Neural cell (in vitro differentiated cells): Measurements from ENCODE around the gene LCE3E. TPM values are rescaled to one million over a fixed set of nuclear protein-coding genes. Genes with fewer than 3 reads are reported as not detected.

ENCODE experiments used
- H2AFZ ChIP-seq: fragments of 200-600, 300-800 bp; sonication (generic), shearing (Covaris generic); 2 replicates; pipeline ENCODE4 v1.6.0; 2014; ENCODE audit warnings: low read depth, mild to moderate bottlenecking, antibody characterized with exemption, low read length, moderate library complexity
- H3F3A ChIP-seq: fragments of 200-600 bp; shearing (Covaris generic); 2 replicates; pipeline ENCODE4 v1.6.1; 2016; ENCODE audit warnings: mild to moderate bottlenecking, moderate library complexity, mixed read lengths, antibody characterized with exemption, low read length; ENCODE audit not compliant: insufficient read depth, poor library complexity, severe bottlenecking
- H3K27ac ChIP-seq: fragments of 200-600, 300-800 bp; sonication (generic), shearing (Covaris generic); 2 replicates; pipeline ENCODE4 v1.5.1; 2014; ENCODE audit warnings: mild to moderate bottlenecking, low read length, moderate library complexity
- H3K27me3 ChIP-seq: fragments of 300-800, 200-600 bp; sonication (generic), shearing (Covaris generic); 2 replicates; pipeline ENCODE4 v1.6.0; 2014; ENCODE audit warnings: mild to moderate bottlenecking, low read depth, low read length, moderate library complexity; ENCODE audit not compliant: insufficient read depth
- H3K36me3 ChIP-seq: fragments of 300-800, 200-600 bp; sonication (generic), shearing (Covaris generic); 2 replicates; pipeline ENCODE4 v1.5.1; 2014; ENCODE audit warnings: mild to moderate bottlenecking, antibody characterized with exemption, low read length, moderate library complexity; ENCODE audit not compliant: insufficient read depth
- H3K4me2 ChIP-seq: fragments of 300-800, 200-600 bp; sonication (generic), shearing (Covaris generic); 2 replicates; pipeline ENCODE4 v1.6.0; 2014; ENCODE audit warnings: mild to moderate bottlenecking, low read length
- H3K4me3 ChIP-seq: fragments of 300-800, 200-600 bp; sonication (generic), shearing (Covaris generic); 2 replicates; pipeline ENCODE4 v1.5.1; 2014; ENCODE audit warnings: mild to moderate bottlenecking, low read length, moderate library complexity
- H3K79me2 ChIP-seq: fragments of 200-600 bp; shearing (Covaris generic); replicated peaks from 2 replicates; pipeline ENCODE4 v1.6.0; 2014; ENCODE audit warnings: mild to moderate bottlenecking, low read length, moderate library complexity; ENCODE audit not compliant: insufficient read depth
- H3K9ac ChIP-seq: fragments of 300-800, 200-600 bp; sonication (generic), shearing (Covaris generic); 2 replicates; pipeline ENCODE4 v1.6.1; 2016; ENCODE audit warnings: mild to moderate bottlenecking, low read length, mixed read lengths
- H3K9me2 ChIP-seq: fragments of 200-600 bp; shearing (Covaris generic); 2 replicates; pipeline ENCODE4 v1.6.1; 2016; ENCODE audit warnings: mild to moderate bottlenecking, low read length, mixed read lengths; ENCODE audit not compliant: insufficient read depth
- H3K9me3 ChIP-seq: fragments of 200-600, 300-800 bp; sonication (generic), shearing (Covaris generic); 2 replicates; pipeline ENCODE4 v1.6.1; 2016; ENCODE audit warnings: mild to moderate bottlenecking, mixed run types, low read length, moderate library complexity, mixed read lengths
- H4K20me1 ChIP-seq: fragments of 200-600 bp; shearing (Covaris generic); 2 replicates; pipeline ENCODE4 v1.6.1; 2016; ENCODE audit warnings: mild to moderate bottlenecking, mixed run types; ENCODE audit not compliant: insufficient read depth
- EP300 ChIP-seq: fragments of 450-650 bp; conservative IDR thresholded peaks from 2 replicates; pipeline ENCODE4 v1.6.1; 2014; ENCODE audit warnings: antibody characterized with exemption, mild to moderate bottlenecking, moderate library complexity; ENCODE audit not compliant: poor library complexity, severe bottlenecking
- EZH2 ChIP-seq: fragments of 200-600, 300-800 bp; shearing (Covaris generic), sonication (generic); IDR thresholded peaks from 2 replicates; pipeline ENCODE4 v1.6.1; 2014; ENCODE audit warnings: antibody characterized with exemption, low read length, borderline replicate concordance, mild to moderate bottlenecking; ENCODE audit not compliant: insufficient read depth, poor library complexity, severe bottlenecking
- MXI1 ChIP-seq: fragments of 450-650 bp; conservative IDR thresholded peaks from 2 replicates; pipeline ENCODE4 v1.6.1; 2014; ENCODE audit warnings: antibody characterized with exemption, mild to moderate bottlenecking; ENCODE audit not compliant: poor library complexity, severe bottlenecking
- POLR2AphosphoS5 ChIP-seq: IDR thresholded peaks from 2 replicates; pipeline ENCODE4 v1.6.1; 2012
- RAD21 ChIP-seq: fragments of 450-650 bp; conservative IDR thresholded peaks from 2 replicates; pipeline ENCODE4 v1.6.1; 2014; ENCODE audit warnings: antibody characterized with exemption, mild to moderate bottlenecking, moderate library complexity
- SMC3 ChIP-seq: fragments of 450-650 bp; conservative IDR thresholded peaks from 2 replicates; pipeline ENCODE4 v1.6.1; 2014; ENCODE audit warnings: antibody characterized with exemption, mild to moderate bottlenecking, moderate library complexity; ENCODE audit not compliant: poor library complexity
- TAF1 ChIP-seq: IDR thresholded peaks from 2 replicates; pipeline ENCODE4 v1.6.1; 2012; ENCODE audit warnings: low read depth
- polyA minus RNA-seq: library from RNA; depleted of rRNA, polyadenylated mRNA; stranded (reverse); fragments of >200 nt; gene quantifications from 2 replicates; pipeline ENCODE4 v1.2.3, GENCODE V29; 2014
- polyA plus RNA-seq: library from polyadenylated mRNA; depleted of rRNA; stranded (reverse); fragments of >200 nt; gene quantifications from 2 replicates; pipeline ENCODE4 v1.2.3, GENCODE V29; 2014
- TF ChIP-seq, protein P1 (sequence below): fragments of 450-650 bp; IDR thresholded peaks from 2 replicates; pipeline ENCODE4 v1.5.1; 2014; ENCODE audit warnings: antibody characterized with exemption, mild to moderate bottlenecking, moderate library complexity; ENCODE audit not compliant: poor library complexity, severe bottlenecking
- TF ChIP-seq, protein P2 (sequence below): IDR thresholded peaks from 2 replicates; pipeline ENCODE4 v1.6.1; 2012; ENCODE audit warnings: borderline replicate concordance

The LCE3E gene
- polyA plus RNA-seq (not detected in 2 replicates), polyA minus RNA-seq (not detected in 2 replicates)

GRCh38 chr1:152566681-152567080 lies at the start of gene LCE3E:
TSS of gene LCE3E (minus strand) at chr1:152566780. CDS start at chr1:152566208, 572 bp downstream.
- Histone ChIP-seq H3K4me2 (no peak within 1 kb of the TSS), H4K20me1 (no peaks in the 10 kb centered on the region), H3K27ac (no peak within 1 kb of the TSS), H3F3A (no peaks in the 10 kb centered on the region), H3K9me3 (no peaks in the 10 kb centered on the region), H3K36me3 (no peaks in the 10 kb centered on the region), H3K9me2 (no peaks in the 10 kb centered on the region), H3K79me2 (no peaks in the 10 kb centered on the region), H3K9ac (no peak within 1 kb of the TSS), H3K27me3 (no peaks in the 10 kb centered on the region), H2AFZ (no peak within 1 kb of the TSS), H3K4me3 (no peak within 1 kb of the TSS)
- no peak for TF ChIP-seq TAF1
- TF ChIP-seq, protein P1, sequence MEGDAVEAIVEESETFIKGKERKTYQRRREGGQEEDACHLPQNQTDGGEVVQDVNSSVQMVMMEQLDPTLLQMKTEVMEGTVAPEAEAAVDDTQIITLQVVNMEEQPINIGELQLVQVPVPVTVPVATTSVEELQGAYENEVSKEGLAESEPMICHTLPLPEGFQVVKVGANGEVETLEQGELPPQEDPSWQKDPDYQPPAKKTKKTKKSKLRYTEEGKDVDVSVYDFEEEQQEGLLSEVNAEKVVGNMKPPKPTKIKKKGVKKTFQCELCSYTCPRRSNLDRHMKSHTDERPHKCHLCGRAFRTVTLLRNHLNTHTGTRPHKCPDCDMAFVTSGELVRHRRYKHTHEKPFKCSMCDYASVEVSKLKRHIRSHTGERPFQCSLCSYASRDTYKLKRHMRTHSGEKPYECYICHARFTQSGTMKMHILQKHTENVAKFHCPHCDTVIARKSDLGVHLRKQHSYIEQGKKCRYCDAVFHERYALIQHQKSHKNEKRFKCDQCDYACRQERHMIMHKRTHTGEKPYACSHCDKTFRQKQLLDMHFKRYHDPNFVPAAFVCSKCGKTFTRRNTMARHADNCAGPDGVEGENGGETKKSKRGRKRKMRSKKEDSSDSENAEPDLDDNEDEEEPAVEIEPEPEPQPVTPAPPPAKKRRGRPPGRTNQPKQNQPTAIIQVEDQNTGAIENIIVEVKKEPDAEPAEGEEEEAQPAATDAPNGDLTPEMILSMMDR = no peak

- H3K9me3 ChIP-seq = no peaks in the 10 kb centered on the region
These were observed 46.9 kb upstream of the LCE3E start, which contains the start of gene LCE3B for GRCh38 chr1:152613511-152613910. TSS of gene LCE3B (plus strand) at chr1:152613811. CDS start at chr1:152613811, 0 bp downstream.

More at GRCh38 chr1:152613511-152613910, 46.9 kb upstream of the LCE3E start, which contains the start of gene LCE3B:
- H4K20me1 ChIP-seq = no peaks in the 10 kb centered on the region
- no peak within 1 kb of the TSS for H3K4me3 ChIP-seq
- H3K4me2 ChIP-seq = no peak within 1 kb of the TSS
- H3K36me3 ChIP-seq = no peaks in the 10 kb centered on the region
- no peak within 1 kb of the TSS for H2AFZ ChIP-seq
- no peak within 1 kb of the TSS for H3K27ac ChIP-seq
- H3K9ac ChIP-seq = no peak within 1 kb of the TSS
- H3K27me3 ChIP-seq = no peaks in the 10 kb centered on the region
- no peaks in the 10 kb centered on the region for H3K9me2 ChIP-seq
- no peaks in the 10 kb centered on the region for H3K79me2 ChIP-seq
- no peak for TF ChIP-seq SMC3
- TF ChIP-seq, protein P2, sequence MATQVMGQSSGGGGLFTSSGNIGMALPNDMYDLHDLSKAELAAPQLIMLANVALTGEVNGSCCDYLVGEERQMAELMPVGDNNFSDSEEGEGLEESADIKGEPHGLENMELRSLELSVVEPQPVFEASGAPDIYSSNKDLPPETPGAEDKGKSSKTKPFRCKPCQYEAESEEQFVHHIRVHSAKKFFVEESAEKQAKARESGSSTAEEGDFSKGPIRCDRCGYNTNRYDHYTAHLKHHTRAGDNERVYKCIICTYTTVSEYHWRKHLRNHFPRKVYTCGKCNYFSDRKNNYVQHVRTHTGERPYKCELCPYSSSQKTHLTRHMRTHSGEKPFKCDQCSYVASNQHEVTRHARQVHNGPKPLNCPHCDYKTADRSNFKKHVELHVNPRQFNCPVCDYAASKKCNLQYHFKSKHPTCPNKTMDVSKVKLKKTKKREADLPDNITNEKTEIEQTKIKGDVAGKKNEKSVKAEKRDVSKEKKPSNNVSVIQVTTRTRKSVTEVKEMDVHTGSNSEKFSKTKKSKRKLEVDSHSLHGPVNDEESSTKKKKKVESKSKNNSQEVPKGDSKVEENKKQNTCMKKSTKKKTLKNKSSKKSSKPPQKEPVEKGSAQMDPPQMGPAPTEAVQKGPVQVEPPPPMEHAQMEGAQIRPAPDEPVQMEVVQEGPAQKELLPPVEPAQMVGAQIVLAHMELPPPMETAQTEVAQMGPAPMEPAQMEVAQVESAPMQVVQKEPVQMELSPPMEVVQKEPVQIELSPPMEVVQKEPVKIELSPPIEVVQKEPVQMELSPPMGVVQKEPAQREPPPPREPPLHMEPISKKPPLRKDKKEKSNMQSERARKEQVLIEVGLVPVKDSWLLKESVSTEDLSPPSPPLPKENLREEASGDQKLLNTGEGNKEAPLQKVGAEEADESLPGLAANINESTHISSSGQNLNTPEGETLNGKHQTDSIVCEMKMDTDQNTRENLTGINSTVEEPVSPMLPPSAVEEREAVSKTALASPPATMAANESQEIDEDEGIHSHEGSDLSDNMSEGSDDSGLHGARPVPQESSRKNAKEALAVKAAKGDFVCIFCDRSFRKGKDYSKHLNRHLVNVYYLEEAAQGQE = no peak
- TF ChIP-seq TAF1 = no peak
- no peak for TF ChIP-seq MXI1
- no peak for TF ChIP-seq RAD21
- TF ChIP-seq EZH2 = no peak
- TF ChIP-seq, protein P1 = no peak
- TF ChIP-seq POLR2AphosphoS5 = no peak
- no peak for TF ChIP-seq EP300
- no peaks in the 10 kb centered on the region for H3F3A ChIP-seq
